NCI-H2227 treated with DMSO at 0.1 percent for 48 hours (cell line): ENCODE measurements around the gene MYDGF.

Source experiments
- DNase-seq: peaks from one replicate; lab custom pipeline; 2025; lab: John Stamatoyannopoulos, UW

Gene MYDGF

DNA sequence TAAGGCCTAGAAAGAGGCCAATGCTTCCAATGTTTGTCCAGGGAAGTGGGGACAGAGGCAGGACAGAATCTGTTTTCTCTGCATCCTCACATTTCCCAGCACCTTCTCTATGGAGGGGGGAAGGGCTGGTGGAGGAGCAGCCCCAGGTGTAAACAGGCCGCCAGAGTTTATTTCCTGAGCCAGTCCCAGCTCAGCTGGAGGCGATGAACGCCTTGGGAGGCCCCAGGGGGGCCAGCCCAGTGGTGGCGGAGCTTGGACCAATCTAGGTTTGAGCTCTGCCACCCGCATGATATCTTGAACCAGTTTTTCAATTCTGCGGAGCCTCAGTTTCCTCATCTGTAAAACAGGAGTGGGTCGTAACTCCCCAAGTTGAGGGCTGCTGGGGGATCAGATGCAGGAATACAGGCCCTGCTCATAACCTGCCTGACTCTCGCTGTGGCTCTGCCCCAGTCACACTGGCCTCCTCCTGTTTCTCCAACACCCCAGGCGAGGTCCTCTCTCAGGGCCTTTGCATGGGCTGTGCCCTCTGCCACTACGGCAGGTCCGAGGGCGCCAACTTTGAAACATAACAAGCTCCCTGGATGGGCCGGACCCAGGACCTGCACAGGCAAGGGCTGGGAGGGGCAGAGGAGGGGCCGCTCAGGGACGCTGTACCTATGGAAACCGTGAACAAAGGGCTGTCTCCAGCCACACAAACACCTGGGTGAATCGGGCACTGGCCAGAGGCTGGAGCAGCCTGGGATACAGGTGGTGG, 29.7 kb downstream of the MYDGF start:
- no peak for DNase-seq

DNA sequence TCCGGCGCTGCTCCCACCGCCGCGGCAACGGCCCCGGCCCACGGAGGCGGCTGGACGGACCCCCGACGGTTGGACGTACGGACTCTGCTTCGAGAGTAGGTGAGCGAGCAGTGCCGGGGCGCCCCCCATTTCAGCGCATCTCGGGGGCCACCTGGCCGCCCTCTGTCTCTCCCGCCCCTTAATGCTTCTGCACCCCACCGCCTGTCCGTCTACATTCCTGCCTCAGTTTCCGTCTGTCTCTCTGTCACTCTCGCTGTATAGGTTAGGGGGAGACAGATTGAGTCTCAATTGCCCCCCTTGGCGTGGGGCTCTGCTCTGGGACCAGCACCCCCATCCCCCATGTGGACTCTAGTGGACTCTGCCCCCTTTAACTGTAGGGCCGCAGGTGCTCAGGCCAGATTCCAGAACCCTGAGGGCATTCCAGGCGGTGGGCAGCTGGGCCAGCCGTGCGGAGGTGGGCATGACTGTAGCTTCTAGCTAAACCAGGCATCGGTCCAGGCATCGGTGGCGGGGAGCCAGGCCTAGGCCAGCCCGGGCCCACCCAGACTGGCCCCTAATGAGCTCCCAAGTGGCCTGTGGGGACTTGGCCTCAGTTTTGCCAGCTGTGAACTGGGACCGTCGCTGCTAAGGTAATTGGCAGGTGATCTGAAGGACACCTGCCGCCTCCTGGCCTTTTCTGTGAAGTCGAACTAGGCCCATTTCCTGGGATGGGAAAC, 30.5 kb downstream of the MYDGF start:
- no peak for DNase-seq

GRCh38 chr19:4638828-4639530, 31.2 kb downstream of the MYDGF start, which contains the start of gene TNFAIP8L1:
Gene TNFAIP8L1, plus strand, starts transcription at chr19:4639516. Its CDS starts 12,354 bp downstream, at chr19:4651870.
- DNase-seq, result peak; percentile 86

GRCh38 chr19:4638317-4638716, 31.8 kb downstream of the MYDGF start:
- no peak for DNase-seq

GRCh38 chr19:4636761-4637160, 33.4 kb downstream of the MYDGF start:
- DNase-seq, result no peak

GRCh38 chr19:4636151-4636717, 33.9 kb downstream of the MYDGF start:
- DNase-seq, result peak; percentile 45

GRCh38 chr19:4635754-4636116, 34.4 kb downstream of the MYDGF start:
- no peak for DNase-seq

DNA sequence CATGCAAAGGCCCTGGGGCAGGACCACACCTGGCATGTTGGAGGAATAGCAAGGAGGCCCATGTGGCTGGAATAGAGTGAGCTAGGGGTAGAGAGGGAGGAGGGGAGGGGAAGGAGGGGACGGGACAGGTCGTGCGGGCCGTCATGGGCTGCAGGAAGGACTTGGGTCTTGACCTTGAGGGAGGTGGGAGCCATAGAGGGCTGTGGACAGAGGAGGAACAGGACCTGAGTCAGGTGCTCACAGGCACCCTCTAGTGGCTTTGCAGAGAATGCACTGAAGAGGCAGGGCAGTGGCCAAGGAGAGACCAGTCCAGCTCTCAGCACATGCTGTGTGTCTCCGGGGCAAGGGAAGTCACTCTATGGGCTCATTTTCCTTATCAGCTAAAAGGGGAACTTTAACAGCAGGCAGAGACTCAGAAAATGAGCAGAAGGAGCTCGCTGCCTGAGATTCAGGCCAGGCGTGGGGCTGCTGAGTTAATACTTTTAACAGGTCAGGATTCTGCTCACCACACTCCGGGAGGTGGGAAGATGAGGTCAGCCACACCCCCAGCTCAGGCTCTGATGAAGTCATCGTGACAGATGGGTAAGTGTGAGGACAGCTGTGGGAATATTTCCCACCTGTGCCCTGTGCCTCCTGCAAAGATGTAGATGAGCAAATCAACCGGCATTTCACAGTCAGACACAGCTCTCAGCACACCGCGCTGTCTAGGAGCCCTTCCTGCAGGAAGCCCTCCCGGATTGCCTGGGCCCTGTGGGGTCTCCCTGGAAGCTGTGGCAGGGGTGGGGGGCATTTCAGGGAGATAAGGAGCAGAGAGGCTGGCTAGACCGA, 36.8 kb downstream of the MYDGF start:
- no peak for DNase-seq

DNA sequence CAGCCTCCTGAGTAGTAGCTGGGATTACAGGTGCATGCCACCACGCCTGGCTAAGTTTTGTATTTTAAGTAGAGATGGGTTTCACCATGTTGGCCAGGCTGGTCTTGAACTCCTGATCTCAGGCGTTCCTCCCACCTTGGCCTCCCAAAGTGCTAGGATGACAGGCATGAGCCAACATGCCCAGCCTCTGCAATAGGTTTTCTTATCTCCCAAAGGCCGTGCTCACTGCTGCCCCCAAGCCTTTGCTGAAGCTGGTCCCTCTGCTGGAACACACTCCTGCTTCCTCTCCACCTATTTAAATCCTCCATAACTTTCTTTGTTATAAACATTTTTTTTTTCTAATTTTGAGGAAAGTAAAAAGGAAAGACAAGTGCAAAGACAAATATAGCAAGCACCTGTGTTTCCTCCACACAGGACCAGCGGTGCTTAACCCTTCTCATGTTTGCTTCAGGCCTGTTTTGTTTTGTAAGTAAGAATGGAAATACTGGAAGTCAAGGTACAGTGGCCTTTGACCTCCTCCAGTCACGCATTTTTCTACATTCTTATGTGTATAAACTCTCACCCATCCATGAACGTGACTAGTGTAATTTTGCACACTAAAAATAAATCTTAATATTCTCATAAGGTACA, 45.3 kb downstream of the MYDGF start:
- DNase-seq, result no peak

DNA sequence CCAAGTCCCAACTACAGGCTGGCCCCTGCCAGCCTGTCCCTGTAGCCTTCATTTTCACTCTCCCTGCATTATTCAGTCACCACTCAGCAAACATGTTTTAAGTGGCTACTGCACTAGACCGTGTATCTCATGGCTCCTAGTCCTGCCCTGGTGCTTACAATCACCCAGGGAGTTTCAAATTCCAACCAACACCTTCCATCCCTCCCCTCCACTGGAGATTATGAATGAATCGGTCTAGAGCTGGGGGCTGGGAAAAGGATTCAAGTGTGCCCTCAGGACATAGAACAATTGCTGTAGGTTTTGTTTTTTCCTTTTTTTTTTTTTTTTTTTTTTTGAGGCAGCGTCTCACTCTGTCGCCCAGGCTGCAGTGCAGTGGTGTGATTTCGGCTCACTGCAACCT, 45.8 kb downstream of the MYDGF start:
- DNase-seq, result no peak

DNA sequence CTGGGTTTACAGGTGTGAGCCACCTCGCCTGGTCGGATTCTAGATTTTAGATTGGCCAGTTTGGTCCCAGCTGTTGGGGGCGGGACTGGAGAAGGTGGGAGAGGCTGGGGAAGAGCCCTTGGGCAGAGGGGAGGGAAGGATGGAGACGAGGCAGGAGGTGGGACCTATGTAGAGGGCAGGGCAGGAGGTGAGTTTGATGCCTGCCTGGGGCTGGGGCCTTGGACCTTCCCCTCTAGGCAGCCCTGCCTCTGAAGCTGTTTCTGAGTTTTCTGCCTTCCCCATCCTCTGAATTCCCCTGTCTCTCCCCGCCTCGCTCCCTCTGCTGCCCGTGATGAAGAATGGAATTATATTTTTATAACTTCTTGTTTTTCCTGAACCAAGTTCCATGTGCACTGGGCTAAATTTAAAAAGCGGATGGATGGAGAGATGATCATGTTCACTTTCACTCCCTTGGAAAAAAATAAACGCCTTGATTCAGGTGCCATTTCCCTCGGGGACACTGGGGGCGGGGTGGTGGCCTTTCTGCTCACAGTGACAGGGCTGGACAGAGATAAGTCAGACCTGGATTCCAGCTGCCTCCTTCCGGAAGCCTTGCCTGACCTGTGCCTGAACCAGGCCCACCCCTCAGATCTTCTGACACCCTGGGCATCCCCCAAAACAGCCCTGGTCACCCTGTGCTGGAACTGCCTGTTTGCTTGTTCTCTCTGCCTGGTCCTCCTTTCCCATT, 47.3 kb downstream of the MYDGF start:
- no peak for DNase-seq

GRCh38 chr19:4620675-4621074, 49.5 kb downstream of the MYDGF start:
- DNase-seq, result peak; percentile 16

DNA sequence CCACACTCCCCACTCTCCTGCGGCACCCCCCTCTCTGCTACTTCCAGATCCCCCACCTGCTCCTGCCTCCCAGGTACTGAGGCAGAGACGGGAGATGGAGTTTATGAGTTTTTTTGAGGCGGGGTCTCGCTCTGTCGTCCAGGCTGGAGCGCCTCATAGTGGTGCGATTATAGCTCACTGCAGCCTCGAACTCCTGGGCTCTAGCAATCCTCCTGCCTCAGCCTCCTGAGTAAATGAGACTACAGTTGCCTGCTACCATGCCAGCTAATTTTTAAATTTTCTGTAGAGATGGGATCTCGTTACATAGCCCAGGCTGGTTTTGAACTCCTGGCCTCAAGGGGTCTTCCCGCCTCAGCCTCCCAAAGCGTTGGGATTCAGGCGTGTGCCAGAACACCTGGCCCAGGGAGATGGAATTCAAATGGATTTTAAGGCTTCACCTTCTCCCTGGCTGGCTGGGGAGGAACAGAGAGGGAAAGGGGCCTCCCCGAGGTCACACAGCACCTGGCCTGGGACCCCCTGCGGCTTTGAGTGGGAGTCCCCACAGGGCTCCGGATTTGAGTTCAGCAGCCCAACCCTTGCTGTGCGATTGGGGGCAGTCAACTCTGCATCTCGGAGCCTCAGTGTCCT, 50.4 kb downstream of the MYDGF start:
- no peak for DNase-seq

- DNase-seq, result no peak
Observed at GRCh38 chr19:4618019-4618418, 52.1 kb downstream of the MYDGF start.

DNA sequence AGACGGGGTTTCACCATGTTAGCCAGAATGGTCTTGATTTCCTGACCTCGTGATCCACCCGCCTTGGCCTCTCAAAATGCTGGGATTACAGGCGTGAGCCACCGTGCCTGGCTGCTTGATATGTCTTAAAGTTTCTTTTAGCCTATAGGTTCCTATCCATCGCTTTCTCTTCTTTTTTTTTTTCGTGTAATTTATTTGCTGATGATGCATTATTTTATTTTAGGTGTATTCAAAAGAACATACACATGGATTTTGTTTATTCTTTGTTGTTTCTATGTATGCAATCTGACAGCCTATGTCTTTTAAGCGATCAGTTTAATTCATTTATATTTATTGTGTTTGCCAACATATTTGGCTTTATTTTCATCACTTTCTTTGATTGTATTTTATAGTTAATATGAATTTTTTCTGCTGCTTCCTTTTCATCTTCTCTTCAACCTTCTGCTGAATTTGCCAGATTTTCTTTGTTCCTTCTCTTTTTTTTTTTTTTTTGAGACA, 56.8 kb downstream of the MYDGF start:
- DNase-seq, result no peak

- DNase-seq, result no peak
Observed at GRCh38 chr19:4609878-4610511, 60.1 kb downstream of the MYDGF start.
